ENCODE results near the gene CHRNB1.
"Not testable (repeated sequence)": the region's sequence is repeated elsewhere in the genome, so short reads cannot be mapped to it uniquely, and the experiment has no call there.

- TF ChIP-seq CTCF, POLR2A (IDR thresholded peaks at IDR 0.05): not testable (repeated sequence)
Observed at GRCh38 chr17:7474767-7475166, 29.9 kb downstream of the CHRNB1 start.

Measured in body of pancreas (tissue), 4 donors.